ENCODE results near the gene DOCK9.

DOCK9 gene

DNA sequence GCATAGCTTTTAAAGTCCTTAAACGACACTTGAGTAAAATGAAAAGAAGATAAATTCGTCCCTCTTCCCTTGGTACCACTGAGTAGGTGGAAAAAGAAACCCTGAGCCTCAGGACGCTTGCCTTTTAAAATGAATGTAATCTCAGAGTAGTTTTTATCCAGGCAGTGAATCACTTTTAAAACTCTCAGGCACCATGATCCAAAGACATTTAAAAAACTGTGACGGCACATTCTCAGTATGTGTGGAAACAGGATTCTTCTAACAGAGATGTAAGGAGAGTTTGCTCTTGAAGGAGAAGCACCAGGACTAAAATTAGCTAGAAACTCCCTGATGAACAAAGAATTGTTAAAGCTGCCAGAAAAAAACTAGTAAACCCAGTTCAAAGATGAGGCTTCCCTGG, 119.7 kb downstream of the DOCK9 start:
- TF ChIP-seq, protein P1, sequence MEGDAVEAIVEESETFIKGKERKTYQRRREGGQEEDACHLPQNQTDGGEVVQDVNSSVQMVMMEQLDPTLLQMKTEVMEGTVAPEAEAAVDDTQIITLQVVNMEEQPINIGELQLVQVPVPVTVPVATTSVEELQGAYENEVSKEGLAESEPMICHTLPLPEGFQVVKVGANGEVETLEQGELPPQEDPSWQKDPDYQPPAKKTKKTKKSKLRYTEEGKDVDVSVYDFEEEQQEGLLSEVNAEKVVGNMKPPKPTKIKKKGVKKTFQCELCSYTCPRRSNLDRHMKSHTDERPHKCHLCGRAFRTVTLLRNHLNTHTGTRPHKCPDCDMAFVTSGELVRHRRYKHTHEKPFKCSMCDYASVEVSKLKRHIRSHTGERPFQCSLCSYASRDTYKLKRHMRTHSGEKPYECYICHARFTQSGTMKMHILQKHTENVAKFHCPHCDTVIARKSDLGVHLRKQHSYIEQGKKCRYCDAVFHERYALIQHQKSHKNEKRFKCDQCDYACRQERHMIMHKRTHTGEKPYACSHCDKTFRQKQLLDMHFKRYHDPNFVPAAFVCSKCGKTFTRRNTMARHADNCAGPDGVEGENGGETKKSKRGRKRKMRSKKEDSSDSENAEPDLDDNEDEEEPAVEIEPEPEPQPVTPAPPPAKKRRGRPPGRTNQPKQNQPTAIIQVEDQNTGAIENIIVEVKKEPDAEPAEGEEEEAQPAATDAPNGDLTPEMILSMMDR (IDR thresholded peaks at IDR 0.05; ENCODE audit: low read depth, low read length): no peak
- DNase-seq (ENCODE audit: low read depth in 2 of 2): no peak
- H3K4me3 ChIP-seq (replicated peaks in 1 of 2; ENCODE audit: low read depth in 2 of 2, low read length in 2 of 2): no peak overlapping the region

DNA sequence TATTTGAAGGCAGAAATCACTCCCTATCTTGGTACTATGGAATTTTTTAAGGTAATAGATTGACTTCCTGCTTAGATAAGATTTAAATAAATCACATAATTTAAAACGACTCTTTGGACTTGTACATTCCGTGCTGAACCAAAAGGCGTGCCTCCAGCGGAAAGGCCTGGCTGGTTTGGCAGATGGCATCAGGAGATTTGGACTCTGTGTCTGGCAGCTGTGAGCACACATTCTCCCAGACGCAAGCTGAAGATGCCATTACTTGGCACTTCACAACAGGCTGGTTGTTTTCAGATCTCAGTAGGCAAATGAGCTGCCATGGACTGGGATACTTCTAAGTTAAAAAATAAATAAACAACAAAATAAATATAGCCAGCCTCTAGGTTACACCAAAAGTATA, 120.9 kb downstream of the DOCK9 start:
- no peak overlapping the region for H3K4me3 ChIP-seq (replicated peaks in 1 of 2; ENCODE audit: low read depth in 2 of 2, low read length in 2 of 2)
- TF ChIP-seq, protein P1 (IDR thresholded peaks at IDR 0.05; ENCODE audit: low read depth, low read length): no peak
- DNase-seq (ENCODE audit: low read depth in 2 of 2): peak; percentile 28 to 31

DNA sequence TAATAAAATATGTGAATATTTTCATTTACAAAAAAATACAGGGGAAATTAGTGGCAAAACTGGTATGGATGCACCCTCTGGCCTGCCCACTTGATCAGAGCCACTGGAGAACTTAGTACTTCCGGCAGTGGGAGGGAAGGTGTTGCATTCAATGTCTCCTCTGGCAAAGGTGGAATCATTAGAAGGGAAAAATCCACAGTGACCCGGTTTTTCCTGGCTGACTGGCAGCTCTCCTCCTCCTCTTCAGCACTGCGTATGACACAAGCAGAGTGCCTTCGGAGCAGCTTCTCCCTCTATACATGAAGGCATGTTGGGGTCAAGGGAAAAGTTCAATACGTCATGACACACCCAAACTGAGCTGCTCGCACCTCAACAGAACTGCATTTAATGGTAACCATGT, 123.4 kb downstream of the DOCK9 start:
- no peak for DNase-seq (ENCODE audit: low read depth in 2 of 2)
- TF ChIP-seq, protein P1 (IDR thresholded peaks at IDR 0.05; ENCODE audit: low read depth, low read length): no peak
- H3K4me3 ChIP-seq (replicated peaks in 1 of 2; ENCODE audit: low read depth in 2 of 2, low read length in 2 of 2): no peak overlapping the region

DNA sequence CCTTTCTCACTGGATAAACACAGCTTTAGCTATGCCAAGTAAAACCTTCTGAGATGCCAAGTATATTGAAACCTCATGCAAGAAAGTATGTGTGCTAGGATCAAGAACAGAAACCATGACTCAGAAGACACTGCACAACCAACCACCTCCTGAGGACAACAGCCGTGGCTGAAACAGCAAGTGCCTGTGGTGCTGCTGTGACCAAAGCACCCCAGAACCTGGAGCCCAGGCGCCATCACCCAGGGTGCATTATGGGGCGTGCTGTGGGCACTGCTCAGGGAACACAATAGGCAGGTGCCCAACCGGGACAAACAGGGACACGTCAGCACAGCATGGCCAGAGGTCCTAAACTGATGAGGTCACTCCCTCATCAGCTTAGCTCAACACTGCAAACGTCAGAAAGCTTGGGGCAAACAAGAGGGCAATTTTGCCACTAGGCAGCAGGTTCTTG, 124.1 kb downstream of the DOCK9 start:
- H3K4me3 ChIP-seq (replicated peaks in 1 of 2; ENCODE audit: low read depth in 2 of 2, low read length in 2 of 2): no peak overlapping the region
- peak; percentile 37 to 55 for DNase-seq (ENCODE audit: low read depth in 2 of 2)
- TF ChIP-seq, protein P1 (IDR thresholded peaks at IDR 0.05; ENCODE audit: low read depth, low read length): no peak

DNA sequence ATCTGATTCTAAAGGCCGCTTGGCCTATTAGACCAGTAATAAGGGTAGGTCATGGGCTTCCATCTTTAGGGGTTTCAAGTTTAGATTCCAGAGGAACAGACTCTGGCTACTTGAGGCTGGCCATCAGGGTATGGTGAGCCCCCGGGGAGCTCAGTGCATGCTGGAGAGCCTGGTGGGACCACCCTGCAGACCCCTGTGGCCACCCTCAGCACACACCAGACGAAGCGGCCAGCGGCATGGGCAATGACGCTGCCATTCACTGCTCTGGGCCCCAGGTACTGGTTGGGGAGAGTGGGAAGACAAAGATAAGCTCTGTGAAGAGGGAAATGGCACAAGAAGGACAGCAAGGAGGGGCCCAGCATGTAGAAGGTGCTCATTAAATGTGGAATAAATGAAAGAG, 126.6 kb downstream of the DOCK9 start:
- H3K4me3 ChIP-seq (replicated peaks in 1 of 2; ENCODE audit: low read depth in 2 of 2, low read length in 2 of 2): no peak overlapping the region
- no peak for DNase-seq (ENCODE audit: low read depth in 2 of 2)
- TF ChIP-seq, protein P1 (IDR thresholded peaks at IDR 0.05; ENCODE audit: low read depth, low read length): no peak

DNA sequence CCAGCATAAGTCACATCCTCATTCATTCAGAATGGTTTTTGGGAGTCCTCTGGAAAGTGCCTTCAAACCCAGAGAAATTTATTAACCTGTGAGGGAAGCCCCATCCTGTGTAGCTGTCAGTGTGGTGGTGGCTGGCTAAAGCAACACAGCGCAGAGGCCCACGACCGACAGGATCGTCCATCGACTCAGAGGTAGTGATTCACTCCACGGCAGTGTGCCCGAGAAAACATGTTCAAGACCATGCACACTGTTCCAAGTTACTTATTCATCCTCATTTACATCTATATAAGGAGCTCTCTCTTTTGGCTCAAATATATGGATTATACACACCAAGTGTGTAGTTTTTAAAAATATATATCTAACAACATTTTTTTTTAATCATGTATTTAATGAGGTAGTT, 129.1 kb downstream of the DOCK9 start:
- DNase-seq (ENCODE audit: low read depth in 2 of 2): peak in 1 of 2 donors; percentile 78
- H3K4me3 ChIP-seq (replicated peaks in 1 of 2; ENCODE audit: low read depth in 2 of 2, low read length in 2 of 2): no peak overlapping the region
- TF ChIP-seq, protein P1 (IDR thresholded peaks at IDR 0.05; ENCODE audit: low read depth, low read length): no peak

DNA sequence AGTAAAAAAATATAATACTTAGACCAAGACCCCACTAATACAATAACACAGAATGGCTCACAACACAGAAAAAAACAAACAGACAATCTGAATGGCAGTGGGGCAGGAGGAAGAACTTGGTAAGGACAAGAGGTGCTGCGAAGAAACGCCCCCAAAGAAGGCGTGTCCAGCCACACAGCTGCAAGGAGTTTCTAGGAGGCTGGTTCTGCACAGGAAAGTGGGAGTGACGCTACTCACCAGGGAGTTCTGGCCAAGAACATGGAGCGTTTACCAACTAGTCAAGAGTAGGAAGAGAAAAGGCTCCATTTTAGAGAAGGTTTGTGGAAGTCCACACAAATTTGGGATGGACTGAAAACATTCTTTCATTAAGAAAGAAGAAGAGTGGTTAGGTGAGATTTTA, 130.1 kb downstream of the DOCK9 start:
- no peak overlapping the region for H3K4me3 ChIP-seq (replicated peaks in 1 of 2; ENCODE audit: low read depth in 2 of 2, low read length in 2 of 2)
- TF ChIP-seq, protein P1 (IDR thresholded peaks at IDR 0.05; ENCODE audit: low read depth, low read length): no peak
- peak; percentile 50 to 69 for DNase-seq (ENCODE audit: low read depth in 2 of 2)
